HepG2 (cell line): Measurements from ENCODE around the gene DLAT. TPM values are rescaled to one million over a fixed set of nuclear protein-coding genes. Genes with fewer than 3 reads are reported as not detected.

Experiments used
- ATAC-seq: fragments of 200-7000 bp; cut with Tn5 transposase; 3 replicates; pipeline ENCODE4 v1.9.1; 2020; ENCODE audit warnings: mild to moderate bottlenecking, moderate library complexity
- BruUV-seq: library from RNA; stranded (reverse); fragments of 400-500 nt; replicated peaks from 2 replicates; lab custom pipeline; 2021; lab: Mats Ljungman, UMichigan
- CTCF ChIA-PET: fragments of 300-600 bp; formaldehyde crosslinking; extraction: SDS; loops from one replicate; lab custom pipeline; 2021; ENCODE audit warnings: low total read pairs, inconsistent platforms, low intra/inter-chr PET ratio; lab: Yijun Ruan, JAX
- POLR2A ChIA-PET: fragments of 350-600 bp; sonication (Branson Sonifier 250); formaldehyde crosslinking; loops from one replicate; lab custom pipeline; 2020; ENCODE audit warnings: antibody characterized with exemption, inconsistent platforms; lab: Yijun Ruan, JAX
- DNase-seq: peaks from one replicate; pipeline ENCODE4 v3.0.0-alpha.2; 2015; ENCODE audit warnings: low spot score
- FAIRE-seq: peaks from 3 replicates; lab custom pipeline; 2011; peaks lifted over from hg19 to GRCh38; lab: Jason Lieb, UNC
- H2AFZ ChIP-seq: one replicate; pipeline ENCODE4 v1.6.1; 2011; ENCODE audit warnings: low read length, inconsistent platforms
- H3K27ac ChIP-seq: fragments of 300-600 bp; 3 replicates; pipeline ENCODE4 v1.8.0; 2011; ENCODE audit warnings: mixed run types, mild to moderate bottlenecking, mixed read lengths, low read length, inconsistent platforms; ENCODE audit not compliant: insufficient read depth; ENCODE audit errors: extremely low read length
- H3K27me3 ChIP-seq, 2 experiments: fragments of 200-600 bp in 1 of 2; 2 replicates in 1 of 2; 3 replicates in 1 of 2; pipeline versions ENCODE4 v1.6.0 to v1.8.0; 2011; ENCODE audit warnings: low read length in 2 of 2, mild to moderate bottlenecking in 2 of 2, moderate library complexity in 2 of 2, inconsistent platforms in 1 of 2; ENCODE audit not compliant: insufficient read depth in 2 of 2, control insufficient read depth in 1 of 2
- H3K36me3 ChIP-seq, 2 experiments: fragments of 200-600 bp in 1 of 2; replicated peaks in 1 of 2; 2 replicates in 1 of 2; 3 replicates in 1 of 2; pipeline versions ENCODE4 v1.5.1 to v1.8.0; 2011; ENCODE audit warnings: low read length in 2 of 2, inconsistent platforms in 1 of 2; ENCODE audit not compliant: insufficient read depth in 2 of 2, control insufficient read depth in 1 of 2
- H3K4me1 ChIP-seq: 2 replicates; pipeline ENCODE4 v1.5.1; 2012; ENCODE audit warnings: low read length, inconsistent platforms; ENCODE audit not compliant: insufficient read depth
- H3K4me2 ChIP-seq: 2 replicates; pipeline ENCODE4 v1.6.0; 2011; ENCODE audit warnings: low read depth, low read length, inconsistent platforms
- H3K4me3 ChIP-seq, 3 experiments: fragments of 200-600 bp in 1 of 3; sonication (generic), shearing (Covaris generic) in 1 of 3; replicated peaks in 1 of 3; 2 replicates each; pipeline ENCODE4 v1.5.1; 2011 to 2016; ENCODE audit warnings: low read length in 3 of 3, inconsistent platforms in 2 of 3, low read depth in 2 of 3, mild to moderate bottlenecking in 2 of 3, control low read depth in 1 of 3, mixed read lengths in 1 of 3; ENCODE audit not compliant: insufficient read depth in 1 of 3
- H3K79me2 ChIP-seq: one replicate; pipeline ENCODE4 v1.6.1; 2011; ENCODE audit warnings: low read length, inconsistent platforms; ENCODE audit not compliant: insufficient read depth
- H3K9ac ChIP-seq: 2 replicates; pipeline ENCODE4 v1.6.0; 2011; ENCODE audit warnings: mild to moderate bottlenecking, low read depth, low read length, inconsistent platforms; ENCODE audit not compliant: insufficient read depth
- H3K9me3 ChIP-seq: 2 replicates; pipeline ENCODE4 v1.5.1; 2012; ENCODE audit warnings: mild to moderate bottlenecking, low read length
- H4K20me1 ChIP-seq: 2 replicates; pipeline ENCODE4 v1.6.0; 2011; ENCODE audit warnings: inconsistent platforms, mild to moderate bottlenecking, low read length, moderate library complexity; ENCODE audit not compliant: insufficient read depth
- U2AF2 ChIP-seq: fragments of 200-400 bp; formaldehyde crosslinking; IDR thresholded peaks from 2 replicates; pipeline ENCODE4 v1.6.1; 2017; ENCODE audit warnings: low read depth, mild to moderate bottlenecking, low read length
- ZBTB40 ChIP-seq, 2 experiments: fragments of 450-650 bp in 1 of 2; sonication (generic) in 1 of 2; formaldehyde crosslinking in 1 of 2; IDR thresholded peaks; 2 replicates each; pipeline versions ENCODE4 v1.6.1 to v1.8.0; 2016 to 2022; ENCODE audit warnings: antibody characterized with exemption in 1 of 2, mild to moderate bottlenecking in 1 of 2, missing genetic modification reagents in 1 of 2
- ZNF34 ChIP-seq: sonication (generic); formaldehyde crosslinking; IDR thresholded peaks from 2 replicates; pipeline ENCODE4 v1.4.0; 2020; ENCODE audit warnings: mild to moderate bottlenecking, missing genetic modification reagents, borderline replicate concordance
- ZNF557 ChIP-seq: sonication (generic); formaldehyde crosslinking; IDR thresholded peaks from 2 replicates; pipeline ENCODE4 v1.4.0; 2020; ENCODE audit warnings: missing genetic modification reagents
- WGBS: methylation state at CpG from one replicate; pipeline ENCODE4 v1.1.6; 2017; ENCODE audit warnings: low lambda C conversion rate; 5-methylcytosine and 5-hydroxymethylcytosine counted together
- in situ Hi-C: cut with HindIII; loops from 2 replicates; pipeline ENCODE4 v1.10.0; 2017; ENCODE audit warnings: low pct_unique_long_range_greater_than_20kb; ENCODE audit not compliant: extremely low pct_ligation_motif_present
- intact Hi-C: fragments of 100-400 bp; cut with micrococcal nuclease; formaldehyde crosslinking; loops from one replicate; pipeline ENCODE4 v1.10.0; 2022; ENCODE audit not compliant: unreplicated experiment
- polyA plus RNA-seq, 8 experiments: library from polyadenylated mRNA; depleted of rRNA in 3 of 8; stranded (reverse) in 7 of 8; unstranded in 1 of 8; fragments of >200 nt; fragmentation: Illumina TruSeq in 4 of 8; extraction: Trizol in 4 of 8; gene quantifications; 2 replicates each; pipeline versions ENCODE4 v1.2.1 to v1.2.3, GENCODE V29; 2011 to 2016; ENCODE audit warnings: low read depth in 4 of 8, missing spikeins in 1 of 8, mixed read lengths in 1 of 8; ENCODE audit not compliant: insufficient read depth in 1 of 8
- total RNA-seq, 5 experiments: library from RNA; depleted of rRNA; stranded (reverse); fragments of >200 nt; fragmentation: Illumina TruSeq; extraction: Trizol; gene quantifications; 2 replicates each; pipeline ENCODE4 v1.2.3, GENCODE V29; 2016; ENCODE audit warnings: low read depth in 1 of 5
- TF ChIP-seq, protein P1 (sequence below): IDR thresholded peaks from 2 replicates; pipeline ENCODE4 v1.6.1; 2016; ENCODE audit warnings: low read depth

Gene DLAT
- total and polyA plus RNA-seq, 2 of the 13 experiments (the other 11 are each of a cell fraction or from before 2014, with no cell fraction given), result 26.4 to 62.2 TPM

GRCh38 chr11:111983187-111983986 lies 41.8 kb upstream of the DLAT start:
- in situ Hi-C loops (no loop called here), intact Hi-C loops (loop anchor here (2.0 kb wide), 1 partner anchor 41 kb away; the partner anchor contains the start of gene DLAT)
- ChIA-PET POLR2A (interaction anchor here (0.6 to 3.0 kb wide), 16 partner anchors 9 to 112 kb away, joined by 3 to 18 read pairs (median 5); partner anchors contain the start of genes ALG9, DIXDC1, DLAT and FDXACB1), CTCF (interaction anchor here (1.9 kb wide), 1 partner anchor 52 kb away, joined by 10 read pairs; no protein-coding TSS in a partner anchor)
- Histone ChIP-seq H3K27ac (peak overlapping the region; percentile 78), H3K79me2 (no peaks in the 10 kb centered on the region), H3K4me3 (peak overlapping the region in 1 of 3 experiments; percentile 48; a peak in 2 of 6 replicates), H3K9me3 (no peaks in the 10 kb centered on the region), H3K9ac (peak overlapping the region; percentile 61), H3K36me3 (peaks cover 0 to 29% of the 10 kb centered on the region in 2 experiments; a peak in 2 of 5 replicates), H2AFZ (peak overlapping the region; percentile 49), H3K4me1 (peaks cover 47% of the 10 kb centered on the region), H3K4me2 (peak overlapping the region; percentile 72), H4K20me1 (no peaks in the 10 kb centered on the region), H3K27me3 (no peaks in the 10 kb centered on the region)
- FAIRE-seq (peak; percentile 90), DNase-seq (peak; percentile 91), ATAC-seq (peak; percentile 95)
- 41% methylated on average over 7 of the region's 7 CpGs for WGBS
- TSS peak; percentile 49 for BruUV-seq
- TF ChIP-seq U2AF2 (no peak), ZNF557 (CRISPR knock-in tag) (no peak), ZNF34 (CRISPR knock-in tag) (no peak), ZBTB40 (IDR thresholded peaks at IDR 0.05) (no peak), ZBTB40 (CRISPR knock-in tag; IDR thresholded peaks at IDR 0.05) (no peak)
- TF ChIP-seq, protein P1, sequence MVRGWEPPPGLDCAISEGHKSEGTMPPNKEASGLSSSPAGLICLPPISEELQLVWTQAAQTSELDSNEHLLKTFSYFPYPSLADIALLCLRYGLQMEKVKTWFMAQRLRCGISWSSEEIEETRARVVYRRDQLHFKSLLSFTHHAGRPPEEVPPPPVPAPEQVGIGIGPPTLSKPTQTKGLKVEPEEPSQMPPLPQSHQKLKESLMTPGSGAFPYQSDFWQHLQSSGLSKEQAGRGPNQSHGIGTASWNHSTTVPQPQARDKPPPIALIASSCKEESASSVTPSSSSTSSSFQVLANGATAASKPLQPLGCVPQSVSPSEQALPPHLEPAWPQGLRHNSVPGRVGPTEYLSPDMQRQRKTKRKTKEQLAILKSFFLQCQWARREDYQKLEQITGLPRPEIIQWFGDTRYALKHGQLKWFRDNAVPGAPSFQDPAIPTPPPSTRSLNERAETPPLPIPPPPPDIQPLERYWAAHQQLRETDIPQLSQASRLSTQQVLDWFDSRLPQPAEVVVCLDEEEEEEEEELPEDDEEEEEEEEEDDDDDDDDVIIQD (CRISPR knock-in tag), result peak; percentile 60; the same call in 1 of the 2 replicates
